NK-92 treated with Interleukin-12 subunit alpha and Interleukin-12 subunit beta, amount 100 ng/mL, for 24 hours (cell line): Measurements from ENCODE around the gene TBC1D14.

ENCODE experiments used
- DNase-seq: peaks from one replicate; lab custom pipeline; 2025; lab: John Stamatoyannopoulos, UW

The TBC1D14 gene

GRCh38 chr4:7044137-7044930, 134.7 kb downstream of the TBC1D14 start:
- DNase-seq, result no peak

- DNase-seq, result no peak
These were observed 135.9 kb downstream of the TBC1D14 start for GRCh38 chr4:7045553-7045952.

DNA sequence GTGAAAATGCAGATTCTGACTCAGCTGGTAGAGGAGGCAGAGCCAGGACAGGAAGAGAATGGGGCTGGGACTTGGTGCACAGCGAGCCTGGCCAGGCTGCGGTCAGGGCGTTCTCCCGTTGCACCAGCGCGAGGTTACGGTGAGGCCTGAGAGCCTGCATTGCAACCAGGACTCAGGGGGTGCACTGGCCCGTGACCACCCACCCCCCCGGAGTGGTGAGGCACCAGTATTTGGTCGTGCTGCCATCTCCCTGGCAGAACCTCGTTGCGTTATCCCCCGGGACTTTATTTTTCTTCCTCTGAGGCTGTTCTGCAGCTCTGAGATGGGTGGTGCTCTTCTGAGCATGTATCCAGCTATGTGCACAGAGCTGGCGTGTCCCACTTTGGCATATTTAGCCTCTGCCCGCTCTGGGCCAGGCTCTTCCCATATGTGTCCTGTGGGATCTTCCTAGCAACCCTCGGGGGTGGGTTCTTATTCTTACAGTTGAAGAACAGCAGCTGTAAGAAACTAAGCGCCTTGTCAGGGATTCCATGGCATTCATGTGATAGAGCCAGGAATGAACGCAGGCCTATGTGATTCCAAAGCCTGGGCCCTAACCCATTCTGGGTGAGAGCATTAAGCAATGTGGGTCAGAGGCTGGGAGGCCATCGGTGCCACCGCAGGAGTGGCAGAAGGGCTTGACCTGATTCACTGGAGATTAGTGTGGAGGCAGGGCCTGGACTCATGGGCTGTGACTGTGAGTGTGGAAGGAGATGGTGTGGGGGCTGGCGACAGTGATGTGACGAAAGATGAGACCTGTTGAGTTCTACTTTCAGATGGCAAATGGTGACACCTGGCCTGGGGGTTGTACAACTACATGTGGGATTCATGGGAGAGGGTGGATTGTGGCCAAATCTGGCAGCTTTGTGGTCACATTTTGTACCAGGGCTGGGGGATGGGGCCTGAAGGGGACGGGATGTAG, 136.6 kb downstream of the TBC1D14 start:
- DNase-seq, result no peak

- DNase-seq, result no peak
These were observed 137.3 kb downstream of the TBC1D14 start for GRCh38 chr4:7046971-7047370.

- DNase-seq, result no peak
These were observed 139.0 kb downstream of the TBC1D14 start for GRCh38 chr4:7048642-7049041.

- DNase-seq, result no peak
These were observed 139.7 kb downstream of the TBC1D14 start for GRCh38 chr4:7049295-7049694.

GRCh38 chr4:7049739-7050138, 140.1 kb downstream of the TBC1D14 start:
- DNase-seq, result no peak

DNA sequence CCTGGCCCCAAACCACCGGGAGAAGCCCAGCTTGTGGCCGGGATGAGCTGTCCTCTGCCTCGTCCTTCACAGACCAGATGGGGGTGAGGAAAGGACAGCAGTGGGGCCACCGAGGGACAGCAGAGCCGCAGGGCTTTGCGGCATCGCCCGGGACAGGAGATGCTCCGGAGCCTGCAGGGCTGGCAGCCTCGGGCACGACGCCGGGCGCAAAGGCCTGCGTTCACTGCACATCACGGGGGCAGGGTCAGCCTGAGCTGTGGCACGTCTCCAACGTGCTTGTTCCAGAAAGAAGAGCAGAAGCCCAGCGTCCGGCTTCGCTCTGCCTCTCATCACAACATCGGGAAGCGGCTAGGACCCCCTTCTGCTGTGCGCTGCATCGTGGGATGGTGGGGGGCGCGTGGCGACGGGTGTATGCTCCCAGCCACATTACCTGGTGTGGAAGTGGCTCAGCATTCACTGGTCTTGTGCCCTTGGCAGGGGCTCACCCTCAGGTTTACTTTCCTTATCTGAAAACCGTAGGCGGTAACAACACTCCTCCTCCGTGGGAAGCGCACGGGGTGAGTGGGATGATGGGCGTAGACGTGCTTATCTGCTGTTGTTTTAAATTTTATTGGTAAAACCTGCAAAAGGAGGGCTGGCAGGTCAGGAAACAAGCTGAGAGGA, 141.0 kb downstream of the TBC1D14 start:
- no peak for DNase-seq

- no peak for DNase-seq
These were observed 141.5 kb downstream of the TBC1D14 start for GRCh38 chr4:7051144-7051495.

- no peak for DNase-seq
These were observed 142.3 kb downstream of the TBC1D14 start for GRCh38 chr4:7051905-7052304.

DNA sequence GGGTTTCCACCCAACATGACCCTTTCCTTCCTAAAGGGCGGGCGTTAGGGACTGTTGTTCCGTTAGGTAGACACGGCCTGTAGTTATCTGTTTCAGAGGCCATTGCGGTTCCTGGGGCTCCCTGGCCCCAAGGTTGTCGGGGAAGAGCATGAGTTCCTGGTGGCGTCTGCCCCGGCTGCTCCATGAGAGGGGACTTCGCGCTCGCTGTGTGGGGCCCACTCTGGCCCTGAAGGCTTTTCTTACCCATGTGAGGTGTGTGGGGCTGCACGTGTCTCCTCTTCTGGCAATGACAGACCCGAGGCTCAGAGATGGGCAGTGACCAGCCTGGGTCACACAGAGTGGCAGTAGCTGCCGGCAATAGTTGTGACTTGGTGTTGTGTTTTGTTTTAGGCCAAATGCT, 142.7 kb downstream of the TBC1D14 start:
- no peak for DNase-seq

- no peak for DNase-seq
These were observed 143.5 kb downstream of the TBC1D14 start for GRCh38 chr4:7052923-7053715.

GRCh38 chr4:7054106-7054880, 144.7 kb downstream of the TBC1D14 start:
- no peak for DNase-seq

- DNase-seq, result no peak
These were observed 145.7 kb downstream of the TBC1D14 start for GRCh38 chr4:7055111-7055989.

DNA sequence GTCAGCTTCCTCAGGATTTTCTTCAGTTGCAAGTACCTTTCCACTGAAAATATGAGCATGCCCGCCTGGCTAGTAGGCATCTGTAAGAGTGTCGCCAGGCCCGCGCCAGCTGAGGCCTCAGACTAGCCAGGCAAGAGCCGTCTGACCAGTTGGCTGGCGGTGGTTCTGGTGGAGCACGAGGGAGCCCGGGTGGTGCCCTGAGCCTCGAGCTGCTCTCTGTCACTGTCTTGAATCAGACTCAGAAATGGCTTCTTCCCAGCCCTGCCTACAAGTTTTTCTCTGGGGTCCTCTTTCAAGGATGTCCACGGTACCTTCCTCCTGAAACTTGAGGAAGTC, 146.3 kb downstream of the TBC1D14 start:
- DNase-seq, result no peak

- DNase-seq, result no peak
These were observed 149.2 kb downstream of the TBC1D14 start for GRCh38 chr4:7058792-7059191.

DNA sequence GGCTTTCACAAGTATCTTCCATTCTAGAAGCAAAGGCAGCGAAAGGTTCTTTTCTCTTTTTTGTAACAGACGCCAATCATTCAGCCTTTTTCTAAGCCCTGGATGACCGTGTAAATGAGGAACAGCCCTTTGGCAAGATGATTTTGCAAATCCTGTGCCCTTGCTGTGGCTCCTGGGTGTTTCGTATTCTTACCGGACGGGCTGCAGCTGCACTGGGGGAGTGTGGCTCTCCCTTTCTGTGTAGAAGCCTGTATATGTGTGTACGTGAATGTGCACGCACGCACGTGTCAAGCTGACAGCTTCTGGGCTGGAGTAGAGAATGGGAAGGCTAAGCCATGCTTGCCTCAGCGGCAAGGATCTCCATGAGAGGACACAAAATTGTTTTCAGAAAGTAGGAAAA, 150.0 kb downstream of the TBC1D14 start:
- DNase-seq, result no peak

DNA sequence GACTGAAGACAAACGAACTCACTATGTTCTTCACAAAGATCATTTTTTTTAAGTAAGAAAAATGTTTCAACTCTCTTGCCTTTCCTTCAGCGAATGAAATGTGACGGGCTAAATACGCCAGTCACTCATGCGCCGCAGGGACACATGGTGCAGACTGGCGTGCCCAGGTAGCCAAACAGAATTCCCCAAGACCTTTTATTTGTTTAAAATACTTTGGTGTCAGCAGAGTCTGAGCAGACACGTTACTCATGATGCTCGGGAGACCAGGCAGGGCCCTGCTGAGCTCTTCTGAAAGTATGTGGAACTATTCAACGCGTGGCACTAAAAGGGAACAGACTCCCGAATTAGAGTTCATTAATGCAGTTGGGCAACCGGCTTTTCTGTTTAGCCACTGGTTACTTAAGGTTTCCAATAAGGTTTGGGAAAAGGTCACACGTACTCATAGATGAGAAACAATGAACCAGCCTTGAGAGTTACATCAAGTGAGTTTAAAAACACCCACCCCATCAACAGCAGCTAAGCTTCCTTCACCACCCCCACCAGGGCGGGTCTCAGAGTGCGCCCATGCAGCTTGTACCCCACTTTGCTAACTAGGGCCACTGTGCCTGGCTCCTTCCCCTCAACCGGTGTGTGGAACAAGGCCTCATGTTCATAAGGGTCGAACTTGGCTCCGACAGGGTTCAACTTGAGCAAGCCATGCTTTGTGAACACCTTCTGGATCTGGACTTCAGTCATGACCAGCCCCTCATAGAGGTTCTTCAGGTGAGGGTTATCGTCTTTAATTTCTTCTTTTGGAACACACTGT, 150.9 kb downstream of the TBC1D14 start:
- DNase-seq, result no peak

GRCh38 chr4:7061815-7062214, 152.2 kb downstream of the TBC1D14 start:
- no peak for DNase-seq
